GM19238 (cell line): ENCODE measurements around the gene SNX32.
A peak's percentile ranks its signal among the peaks of the same experiment; 100 is the strongest.
"Not testable (repeated sequence)": the region's sequence is repeated elsewhere in the genome, so short reads cannot be mapped to it uniquely, and the experiment has no call there.

ENCODE experiments used
- DNase-seq: peaks from one replicate; pipeline ENCODE4 v3.0.0; 2011; ENCODE audit warnings: low spot score; ENCODE audit not compliant: insufficient read length

Gene SNX32

DNA sequence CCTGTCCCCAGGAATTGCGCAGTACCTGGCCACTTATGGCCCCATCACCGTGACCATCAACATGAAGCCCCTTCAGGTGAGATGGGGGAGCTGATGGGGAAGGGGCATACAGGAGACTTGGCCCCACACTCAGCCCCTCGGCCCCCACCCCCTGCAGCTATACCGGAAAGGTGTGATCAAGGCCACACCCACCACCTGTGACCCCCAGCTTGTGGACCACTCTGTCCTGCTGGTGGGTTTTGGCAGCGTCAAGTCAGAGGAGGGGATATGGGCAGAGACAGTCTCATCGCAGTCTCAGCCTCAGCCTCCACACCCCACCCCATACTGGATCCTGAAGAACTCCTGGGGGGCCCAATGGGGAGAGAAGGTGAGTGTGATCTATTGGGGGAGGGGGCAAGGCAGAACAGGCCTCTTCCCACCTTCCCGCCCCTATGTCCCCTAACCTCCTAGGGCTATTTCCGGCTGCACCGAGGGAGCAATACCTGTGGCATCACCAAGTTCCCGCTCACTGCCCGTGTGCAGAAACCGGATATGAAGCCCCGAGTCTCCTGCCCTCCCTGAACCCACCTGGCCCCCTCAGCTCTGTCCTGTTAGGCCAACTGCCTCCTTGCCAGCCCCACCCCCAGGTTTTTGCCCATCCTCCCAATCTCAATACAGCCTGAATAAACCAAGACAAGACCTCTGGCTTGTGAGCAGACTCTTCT lies 49.4 kb downstream of the SNX32 start:
- no peak for DNase-seq

DNA sequence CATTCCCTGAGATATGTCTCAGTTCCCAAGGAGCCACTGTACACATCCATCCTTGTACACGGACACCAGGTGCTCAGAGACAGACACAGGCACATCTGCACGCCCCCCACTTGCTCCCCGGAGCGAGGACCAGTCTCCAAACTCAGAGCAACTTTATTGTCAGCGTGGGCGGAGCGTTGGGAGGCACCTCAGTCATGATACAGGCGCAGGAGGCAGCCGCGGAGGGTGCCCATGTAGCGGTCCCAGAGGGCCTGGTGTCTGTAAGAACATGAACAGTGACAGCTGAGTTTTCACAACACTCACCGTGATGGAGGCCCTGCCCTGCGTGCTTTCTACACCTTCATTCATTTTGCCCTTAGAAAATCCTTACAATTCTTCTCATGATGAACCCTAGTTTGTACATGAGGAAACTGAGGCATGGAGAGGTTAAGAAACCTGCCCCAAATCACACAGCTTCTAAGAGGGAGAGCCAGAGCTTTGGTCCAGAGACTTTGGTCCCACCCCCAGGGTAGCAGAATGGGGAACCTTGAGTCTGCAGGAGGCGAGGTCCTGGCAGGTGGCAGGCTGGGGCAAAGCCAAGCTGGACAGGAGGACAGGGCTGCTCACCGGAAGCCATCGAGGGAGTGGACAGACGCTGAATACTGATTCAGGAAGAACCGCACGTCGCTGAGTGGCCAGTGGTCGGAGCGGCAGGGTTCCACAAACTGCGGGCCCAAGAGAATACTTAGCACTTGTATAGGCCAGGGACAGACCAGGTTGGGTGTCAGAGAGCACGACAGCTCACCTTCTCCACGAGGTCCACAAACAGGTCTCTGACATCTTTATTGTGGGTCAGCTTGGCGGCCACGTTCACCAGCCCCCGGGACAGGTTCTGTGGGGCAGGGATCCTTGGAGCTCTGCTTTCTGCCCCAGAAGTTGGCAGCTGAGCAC lies 50.3 kb downstream of the SNX32 start:
- no peak for DNase-seq

DNA sequence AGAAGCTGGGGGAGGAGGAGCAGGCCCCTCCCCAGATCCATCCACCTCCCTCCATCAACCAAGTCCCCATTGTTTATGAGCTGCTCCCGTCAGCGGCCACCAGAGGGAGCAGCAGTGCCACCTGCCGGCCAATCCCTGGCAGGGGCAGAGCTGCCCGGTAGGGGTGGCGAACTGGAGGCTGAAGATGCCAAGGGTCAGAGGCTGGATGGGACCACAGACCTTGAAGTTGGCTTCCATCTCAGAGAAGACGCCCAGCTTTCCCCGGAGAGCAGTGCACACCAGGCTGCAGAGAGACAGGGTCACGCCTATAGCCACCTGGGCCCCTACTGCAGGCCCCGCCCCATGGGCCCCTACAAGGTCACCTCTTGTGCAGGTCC lies 50.9 kb downstream of the SNX32 start:
- DNase-seq: peak; percentile 85

DNA sequence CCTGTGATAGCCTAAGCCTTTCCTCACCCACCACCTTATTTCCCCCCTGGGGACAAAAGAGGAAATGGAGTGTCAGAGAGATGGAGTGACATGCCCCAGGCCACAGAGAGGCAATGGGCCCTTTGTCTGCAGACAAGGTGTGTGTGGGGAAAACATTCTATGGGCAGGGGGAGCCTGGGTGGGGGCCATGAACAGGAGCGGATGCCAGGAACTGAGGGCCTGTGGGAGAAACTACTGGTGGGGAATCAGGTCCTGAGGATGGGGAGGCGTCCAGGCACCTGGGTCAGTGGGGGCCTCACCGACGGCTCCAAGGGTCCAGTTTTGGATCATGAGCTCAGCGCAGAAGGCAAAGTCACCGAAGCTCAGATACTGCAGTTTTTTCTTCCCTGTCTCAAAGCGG lies 51.5 kb downstream of the SNX32 start:
- DNase-seq: no peak

DNA sequence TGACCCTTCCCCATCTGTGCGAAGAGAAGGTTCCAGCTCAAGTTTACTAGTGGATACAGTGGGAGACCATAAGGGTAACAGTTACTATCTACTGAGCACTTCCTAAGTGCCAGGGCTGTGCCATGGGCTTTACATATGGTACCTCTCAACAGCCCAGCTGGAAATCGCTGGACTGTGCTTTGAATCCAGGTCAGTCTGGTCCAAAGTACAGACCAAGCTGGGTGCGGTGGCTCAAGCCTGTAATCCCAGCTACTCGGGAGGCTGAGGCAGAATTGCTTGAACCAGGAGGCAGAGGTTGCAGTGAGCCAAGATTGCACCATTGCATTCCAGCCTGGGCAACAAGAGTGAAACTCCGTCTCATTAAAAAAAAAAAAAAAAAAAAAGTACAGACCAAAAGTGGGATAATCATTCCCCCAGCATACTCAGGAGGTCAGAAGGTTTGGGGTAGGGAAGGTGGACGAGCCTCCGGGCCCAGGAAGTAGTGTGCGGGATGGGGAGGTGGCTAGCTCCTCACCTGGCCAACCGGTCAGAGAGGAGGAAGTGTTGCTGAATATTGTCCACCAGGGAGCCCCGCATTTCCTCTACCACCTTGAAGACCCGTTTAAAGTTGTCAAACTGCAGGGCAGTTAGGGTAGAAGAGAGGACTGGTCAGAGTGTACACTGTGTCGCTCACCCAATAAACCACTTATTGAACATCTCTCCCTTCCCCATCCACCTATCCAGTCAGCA lies 52.2 kb downstream of the SNX32 start:
- no peak for DNase-seq

DNA sequence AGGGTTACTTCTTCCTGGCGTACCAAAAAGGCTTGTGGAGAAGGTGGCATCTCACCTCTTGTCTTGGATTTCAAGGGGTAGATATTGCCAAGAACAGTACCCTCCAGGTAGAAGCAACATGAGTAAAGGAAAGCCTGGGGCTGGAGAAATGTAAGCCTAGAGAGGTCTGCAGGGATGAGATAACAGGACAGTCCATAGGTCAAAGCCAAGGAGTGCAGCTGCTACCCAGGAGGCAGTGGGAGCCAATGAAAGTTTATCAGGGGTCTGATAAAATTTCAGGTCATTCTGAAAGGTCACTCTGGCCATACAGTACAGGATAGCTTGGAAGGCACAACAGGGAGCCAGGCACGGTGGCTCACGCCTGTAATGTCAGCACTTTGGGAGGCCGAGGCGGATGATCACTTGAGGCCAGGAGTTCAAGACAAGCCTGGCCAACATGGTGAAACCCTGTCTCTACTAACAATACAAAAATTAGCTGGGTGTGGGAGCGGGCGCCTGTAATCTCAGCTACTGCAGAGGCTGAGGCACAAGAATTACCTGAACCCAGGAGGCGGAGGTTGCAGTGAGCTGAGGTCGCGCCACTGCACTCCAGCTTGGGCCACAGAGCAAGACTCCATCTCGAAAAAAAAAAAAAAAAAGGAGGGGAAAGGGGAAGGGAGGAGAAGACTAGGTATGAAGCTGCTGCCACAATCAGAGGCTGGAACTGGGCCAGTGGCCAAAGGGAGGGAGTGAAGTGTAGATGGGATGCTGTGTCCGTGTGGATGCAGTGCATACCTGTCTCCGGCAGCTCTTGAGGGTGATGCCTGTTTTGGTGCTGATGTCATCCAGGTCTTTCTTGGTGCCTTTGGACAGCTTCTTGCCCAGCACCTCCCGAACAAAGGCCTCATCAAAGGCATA lies 53.3 kb downstream of the SNX32 start:
- no peak for DNase-seq

DNA sequence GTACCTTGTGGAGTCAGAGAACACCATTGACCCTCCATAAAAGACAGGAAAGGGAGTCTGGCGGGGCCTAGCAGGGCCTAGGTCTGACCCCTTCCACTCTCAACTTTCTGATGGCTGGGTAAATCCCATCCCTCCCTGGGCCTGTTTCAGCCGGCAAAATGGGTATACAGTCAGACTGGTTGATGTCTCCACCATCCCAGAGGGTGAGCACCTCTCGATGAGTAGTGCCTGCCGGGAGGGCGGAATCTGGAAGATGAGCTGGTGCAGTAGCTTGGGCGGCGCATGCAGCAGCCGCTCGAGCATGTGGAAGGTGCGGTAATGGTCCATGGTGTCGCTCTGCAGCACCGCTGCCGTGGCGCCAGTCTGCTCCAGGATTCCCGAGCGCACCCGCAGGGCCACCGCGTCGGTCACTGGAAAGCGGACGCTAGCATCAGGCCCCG lies 54.0 kb downstream of the SNX32 start:
- no peak for DNase-seq

DNA sequence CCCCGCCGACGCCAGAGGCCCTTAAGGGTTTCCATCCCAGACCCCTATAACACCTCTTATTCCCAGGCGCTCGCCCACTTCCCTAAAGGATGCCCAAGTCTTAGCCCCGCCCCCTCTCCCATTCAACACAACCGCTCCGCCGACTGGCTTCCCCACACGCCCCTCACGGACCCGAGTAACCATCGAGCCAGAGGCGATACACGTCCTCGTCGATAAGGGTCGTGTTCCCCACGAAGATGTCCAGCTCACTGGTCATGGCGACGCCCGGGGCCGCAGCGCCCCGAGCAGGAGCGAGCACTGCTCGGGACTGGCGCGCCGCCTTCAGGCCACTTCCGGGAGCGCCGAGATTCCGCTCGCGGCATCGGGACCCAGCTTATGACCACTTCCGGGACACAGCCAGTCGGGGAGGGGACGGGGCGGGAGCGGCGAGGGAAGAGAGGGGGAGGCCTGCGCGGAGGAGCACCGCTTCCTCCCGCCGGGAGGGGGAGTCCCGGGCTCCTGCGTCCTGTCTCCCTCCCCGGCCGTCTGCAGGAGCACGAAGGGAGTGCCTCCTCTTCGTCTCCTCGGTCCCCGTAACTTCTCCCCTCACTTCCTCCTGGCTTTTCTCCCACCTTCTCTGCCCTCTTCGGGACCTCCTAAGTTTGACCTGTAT lies 54.5 kb downstream of the SNX32 start, which contains the start of gene FIBP:
Gene FIBP, minus strand, starts transcription at position 309 of the 652 bp plus-strand sequence. Its CDS starts 53 bp downstream, at position 256.
- DNase-seq: peak; percentile 99

DNA sequence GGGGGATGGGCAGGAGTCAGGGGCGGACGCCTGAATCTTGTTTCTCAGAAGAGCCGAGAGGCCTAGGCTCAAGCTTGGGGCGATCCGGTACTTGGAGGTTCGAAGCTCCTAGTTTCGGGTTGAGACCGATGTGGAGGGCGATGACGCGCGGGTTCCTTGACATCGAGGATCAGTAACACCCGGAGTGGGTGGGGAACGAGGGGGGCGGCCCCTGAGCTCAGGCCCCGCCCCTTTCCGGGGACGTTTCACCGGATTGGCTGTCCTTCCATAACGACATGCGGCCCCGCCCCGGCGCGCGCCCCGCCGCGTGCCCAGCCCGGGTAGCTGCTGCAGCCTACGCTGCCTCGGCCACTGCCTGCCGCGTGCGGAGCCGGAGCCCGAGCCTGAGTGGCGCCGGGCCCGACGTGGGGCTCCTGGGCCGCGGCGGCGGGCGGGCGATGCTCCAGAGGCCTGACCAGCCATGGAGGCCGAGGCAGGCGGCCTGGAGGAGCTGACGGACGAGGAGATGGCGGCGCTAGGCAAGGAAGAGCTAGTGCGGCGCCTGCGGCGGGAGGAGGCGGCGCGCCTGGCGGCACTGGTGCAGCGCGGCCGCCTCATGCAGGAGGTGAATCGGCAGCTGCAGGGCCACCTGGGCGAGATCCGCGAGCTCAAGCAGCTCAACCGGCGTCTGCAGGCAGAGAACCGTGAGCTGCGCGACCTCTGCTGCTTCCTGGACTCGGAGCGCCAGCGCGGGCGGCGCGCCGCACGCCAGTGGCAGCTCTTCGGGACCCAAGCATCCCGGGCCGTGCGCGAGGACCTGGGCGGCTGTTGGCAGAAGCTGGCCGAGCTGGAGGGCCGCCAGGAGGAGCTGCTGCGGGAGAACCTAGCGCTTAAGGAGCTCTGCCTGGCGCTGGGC lies 56.8 kb downstream of the SNX32 start, which contains the start of gene CCDC85B:
Gene CCDC85B, plus strand, starts transcription at position 350 of the 895 bp plus-strand sequence. Its CDS starts 111 bp downstream, at position 461.
- DNase-seq: peak; percentile 91

DNA sequence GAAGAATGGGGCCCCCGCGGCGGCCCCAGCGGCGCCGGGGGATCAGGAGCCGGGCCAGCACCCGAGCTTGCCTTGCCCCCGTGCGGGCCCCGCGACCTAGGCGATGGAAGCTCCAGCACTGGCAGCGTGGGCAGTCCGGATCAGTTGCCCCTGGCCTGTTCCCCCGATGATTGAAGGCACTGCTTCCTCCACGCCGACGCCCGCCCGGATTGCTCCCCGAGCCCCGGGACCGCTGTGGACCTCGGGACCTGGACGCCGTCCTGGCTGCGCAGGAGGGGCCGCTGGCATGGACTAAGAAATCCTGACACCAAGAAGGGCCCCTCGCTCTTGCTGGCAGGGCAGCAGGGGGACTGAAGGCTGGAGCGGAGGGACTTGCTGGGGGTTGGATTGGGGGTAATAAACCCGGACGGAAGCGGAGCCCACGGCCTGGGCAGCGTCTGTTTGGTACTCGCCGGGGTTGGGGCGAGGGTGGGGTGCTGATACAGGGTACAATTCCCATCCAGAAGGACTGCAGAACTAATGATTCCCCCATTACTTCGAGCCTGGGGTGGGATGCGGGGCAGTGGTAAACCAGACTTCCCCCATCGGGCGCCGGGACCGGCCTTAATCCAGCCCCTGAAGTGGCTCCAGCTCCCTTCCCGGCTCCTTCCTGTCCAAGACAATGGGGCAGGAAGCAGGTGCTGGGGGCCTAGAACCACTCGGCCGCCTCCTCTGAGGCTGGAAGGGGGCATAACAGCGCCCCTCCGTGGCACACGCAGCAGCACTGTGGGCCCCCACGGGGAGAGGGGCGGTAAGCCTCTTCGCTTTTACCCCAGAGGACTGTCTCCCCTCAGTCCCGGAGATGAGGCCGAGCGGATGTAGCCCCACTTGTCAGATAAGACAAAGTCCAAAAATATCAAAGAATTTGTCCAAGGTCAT lies 57.7 kb downstream of the SNX32 start:
- DNase-seq: no peak

DNA sequence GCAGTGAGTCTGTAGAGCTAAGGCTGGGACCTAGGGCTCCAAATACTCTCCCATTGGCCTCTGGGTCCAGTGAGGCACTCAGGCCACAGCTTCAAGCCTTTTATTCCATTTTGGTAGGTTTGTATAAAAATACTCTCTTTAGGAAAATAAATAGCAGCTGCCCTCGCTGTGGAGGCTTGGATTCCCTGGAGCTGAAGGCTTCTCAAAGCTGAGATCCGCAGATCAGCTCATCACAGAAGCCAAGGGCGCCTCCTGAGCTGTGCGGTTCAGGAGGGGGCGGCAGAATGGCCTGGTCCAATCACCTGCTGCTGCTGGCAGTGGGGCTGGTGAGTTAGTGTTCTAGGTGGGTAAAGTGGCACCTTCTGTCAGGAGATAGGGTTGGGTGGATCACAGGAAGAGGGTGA lies 58.4 kb downstream of the SNX32 start:
- DNase-seq: not testable (repeated sequence)

DNA sequence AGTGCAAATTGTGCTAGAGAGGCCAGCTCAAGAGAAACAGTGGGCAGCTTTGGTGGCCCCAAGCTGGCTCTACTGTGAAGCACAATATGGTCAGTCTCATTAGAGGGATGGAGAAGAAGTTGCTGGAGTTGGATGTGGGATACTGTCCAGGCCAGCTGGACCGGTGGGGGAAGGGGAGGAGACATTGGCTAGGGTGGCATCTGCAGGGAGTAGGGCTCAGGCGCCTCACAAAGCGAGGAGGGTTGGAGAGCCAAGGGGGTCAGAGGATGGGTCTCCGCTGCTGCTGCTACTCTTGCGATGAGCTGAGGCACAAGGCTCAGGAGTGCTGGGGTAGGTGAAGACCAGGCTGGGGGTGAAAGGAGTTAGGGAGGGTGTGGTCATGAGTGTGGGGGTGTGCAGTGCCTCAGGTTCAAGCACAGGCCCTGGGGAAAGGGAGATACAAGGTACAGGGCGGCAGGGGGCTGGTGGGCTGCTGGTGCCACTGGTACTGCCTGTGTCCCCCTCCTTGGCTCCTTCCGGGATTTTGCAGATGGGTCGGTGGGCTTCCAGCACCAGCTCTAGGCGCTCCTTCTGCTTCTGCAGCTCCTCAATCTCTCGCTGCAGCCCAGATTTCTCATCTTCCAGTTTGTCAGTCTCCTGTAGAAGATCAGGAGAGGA lies 59.0 kb downstream of the SNX32 start:
- no peak for DNase-seq

DNA sequence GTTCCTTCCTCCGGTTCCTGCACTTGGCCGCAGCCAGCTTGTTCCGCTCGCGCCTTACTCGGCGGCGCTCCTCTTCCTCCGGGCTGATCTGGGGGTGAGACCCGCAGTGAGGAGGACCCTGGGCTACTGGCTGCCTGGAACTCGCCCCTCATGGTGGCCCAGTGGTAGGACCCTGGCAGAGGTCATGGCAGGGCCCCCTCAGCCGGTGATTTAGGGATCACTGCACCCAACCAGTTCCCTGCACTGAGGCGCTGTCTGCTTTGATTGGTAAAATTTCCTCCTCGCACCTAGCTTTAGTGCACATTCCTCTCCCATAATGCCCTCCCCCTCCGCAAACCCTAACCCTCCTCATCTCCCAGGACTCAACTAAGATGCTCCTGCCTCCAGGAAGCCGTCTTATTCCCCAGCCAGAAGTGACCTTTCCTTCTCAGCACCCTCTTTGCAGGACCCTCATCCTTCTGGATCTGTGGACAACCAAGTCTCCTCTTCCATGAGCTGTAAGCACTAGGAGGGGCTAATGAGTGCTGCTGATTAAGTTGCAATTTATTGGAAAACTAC lies 60.4 kb downstream of the SNX32 start:
- DNase-seq: no peak

DNA sequence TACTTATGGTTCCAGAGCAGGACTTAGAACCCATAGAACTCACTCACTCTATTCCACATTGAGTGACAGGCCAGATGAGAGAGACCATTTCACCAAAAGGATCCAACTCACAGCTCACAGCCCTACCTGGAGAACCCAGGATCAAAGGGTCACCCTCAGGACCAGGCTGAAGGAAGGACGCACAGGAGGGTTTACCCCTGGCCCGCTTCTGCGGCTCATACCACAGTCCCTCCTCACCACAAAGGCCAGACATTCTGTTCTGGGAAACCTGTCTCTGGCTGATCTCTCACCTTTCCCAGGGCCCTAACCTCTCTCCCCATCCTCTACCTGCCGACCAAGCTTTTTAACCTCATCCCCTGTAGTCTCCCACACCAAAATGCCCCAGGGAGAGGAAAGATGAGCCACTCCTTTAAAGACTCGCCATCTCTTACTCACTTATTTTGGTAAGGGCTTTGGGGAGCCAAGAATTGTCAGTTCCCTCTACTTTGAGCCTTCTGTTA lies 61.8 kb downstream of the SNX32 start:
- no peak for DNase-seq

DNA sequence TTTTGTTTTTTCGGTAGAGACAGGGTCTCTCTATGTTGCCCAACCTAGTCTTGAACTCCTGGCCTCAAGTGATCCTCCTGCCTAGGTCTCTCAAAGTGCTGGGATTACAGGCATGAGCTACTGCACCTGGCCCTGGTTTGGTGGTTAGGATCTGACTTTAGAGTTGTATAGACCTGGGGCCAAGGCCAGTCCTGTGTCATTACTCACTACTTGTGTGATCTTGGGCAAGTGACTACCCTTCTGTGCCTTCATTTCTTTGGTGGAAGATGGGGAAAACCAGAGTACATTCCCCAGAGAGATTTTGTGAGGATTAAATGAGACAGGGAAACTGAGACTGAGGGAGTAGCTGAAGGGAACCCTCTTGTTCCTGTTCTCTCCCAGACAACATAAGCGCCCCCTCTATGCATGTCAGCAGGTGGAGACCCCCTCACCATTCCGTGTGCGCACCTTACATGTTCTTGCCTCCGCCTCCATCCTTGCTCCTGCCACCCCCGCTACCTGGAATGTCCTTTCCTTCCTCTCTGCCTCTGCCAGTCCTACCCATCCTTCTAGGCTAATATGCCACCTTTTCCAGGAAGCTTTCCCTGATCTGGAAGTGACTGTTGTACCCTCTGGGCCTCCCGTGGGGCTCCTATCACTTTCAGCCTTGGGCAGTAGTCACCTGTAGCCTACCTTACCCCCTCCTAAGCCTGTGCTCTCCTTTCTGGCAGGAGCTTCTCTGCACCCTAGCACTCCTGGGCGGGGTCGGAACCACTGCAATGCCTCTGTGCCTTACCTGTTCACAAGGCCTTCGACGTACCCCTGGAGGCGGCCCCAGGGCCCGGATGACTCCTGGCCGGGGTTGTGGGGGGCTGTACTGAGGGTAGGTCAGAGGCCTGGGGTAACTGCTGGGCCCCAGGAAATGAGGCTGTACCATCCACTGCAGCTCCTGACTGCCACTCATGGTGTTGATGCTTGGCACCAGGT lies 62.6 kb downstream of the SNX32 start:
- no peak for DNase-seq

DNA sequence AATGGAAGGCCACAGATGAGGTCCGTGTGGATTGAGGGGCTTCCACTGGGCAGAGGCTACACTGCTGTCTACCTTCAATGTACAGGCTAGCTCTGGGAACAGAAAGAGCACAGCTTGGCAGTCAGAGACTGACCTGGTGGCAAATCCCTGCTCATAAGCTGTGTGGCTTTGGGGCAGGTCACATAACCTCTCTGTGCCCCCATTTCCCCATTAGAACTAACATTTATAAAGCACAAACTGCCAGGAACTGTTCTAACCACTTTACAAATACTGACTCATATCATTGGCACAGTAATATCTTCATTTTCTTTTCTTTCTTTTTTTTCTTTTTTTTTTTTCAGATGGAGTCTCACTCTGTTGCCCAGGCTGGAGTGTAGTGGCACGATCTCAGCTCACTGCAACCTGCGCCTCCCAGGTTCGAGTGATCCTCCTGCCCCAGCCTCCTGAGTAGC lies 63.3 kb downstream of the SNX32 start:
- DNase-seq: no peak
